ENCODE results near the gene SLC39A6. TPM values are rescaled to one million over a fixed set of nuclear protein-coding genes. Genes with fewer than 3 reads are reported as not detected.

SLC39A6 gene
- total and polyA plus RNA-seq, 10 donors: 3.9 to 29.7 (median 22.6) TPM

DNA sequence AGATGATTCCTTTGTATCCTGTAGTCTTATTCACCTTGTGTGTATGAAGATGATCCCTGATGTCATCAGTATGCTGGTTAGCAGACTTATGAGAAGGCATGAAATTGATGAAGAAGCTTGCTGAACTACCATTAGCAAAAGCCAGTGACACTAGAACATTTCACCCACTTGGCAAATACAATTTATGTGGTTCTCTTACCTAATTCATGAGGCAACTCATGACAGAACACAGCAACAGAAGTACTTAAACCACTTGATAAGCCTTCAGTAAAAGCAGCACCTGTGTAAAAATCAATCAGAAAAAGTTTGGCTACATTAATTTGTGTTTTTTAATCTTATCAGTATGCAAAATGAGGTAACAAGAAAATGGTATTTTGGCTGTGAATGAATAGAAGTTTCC, 16.8 kb downstream of the SLC39A6 start:
- Histone ChIP-seq H3K4me1 (no peaks in the 10 kb centered on the region), H3K27me3 (replicated peaks in 1 of 7) (no peaks in the 10 kb centered on the region), H3K4me3 (no peak overlapping the region), H3K27ac (no peak overlapping the region), H3K36me3 (peaks cover 8 to 97% (median 64%) of the 10 kb centered on the region in 6 donors), H3K9me3 (no peaks in the 10 kb centered on the region)
- intact Hi-C loops (cut with DNase I; ENCODE audit: low total_unique reads): loop anchor here (10.0 kb wide), 1 partner anchor 342 kb away; no protein-coding TSS in a partner anchor
- DNase-seq: no peak
- no peak for TF ChIP-seq POLR2AphosphoS5 (IDR thresholded peaks at IDR 0.05)
- no peak for TF ChIP-seq POLR2A (IDR thresholded peaks at IDR 0.05)
- TF ChIP-seq, protein P1, sequence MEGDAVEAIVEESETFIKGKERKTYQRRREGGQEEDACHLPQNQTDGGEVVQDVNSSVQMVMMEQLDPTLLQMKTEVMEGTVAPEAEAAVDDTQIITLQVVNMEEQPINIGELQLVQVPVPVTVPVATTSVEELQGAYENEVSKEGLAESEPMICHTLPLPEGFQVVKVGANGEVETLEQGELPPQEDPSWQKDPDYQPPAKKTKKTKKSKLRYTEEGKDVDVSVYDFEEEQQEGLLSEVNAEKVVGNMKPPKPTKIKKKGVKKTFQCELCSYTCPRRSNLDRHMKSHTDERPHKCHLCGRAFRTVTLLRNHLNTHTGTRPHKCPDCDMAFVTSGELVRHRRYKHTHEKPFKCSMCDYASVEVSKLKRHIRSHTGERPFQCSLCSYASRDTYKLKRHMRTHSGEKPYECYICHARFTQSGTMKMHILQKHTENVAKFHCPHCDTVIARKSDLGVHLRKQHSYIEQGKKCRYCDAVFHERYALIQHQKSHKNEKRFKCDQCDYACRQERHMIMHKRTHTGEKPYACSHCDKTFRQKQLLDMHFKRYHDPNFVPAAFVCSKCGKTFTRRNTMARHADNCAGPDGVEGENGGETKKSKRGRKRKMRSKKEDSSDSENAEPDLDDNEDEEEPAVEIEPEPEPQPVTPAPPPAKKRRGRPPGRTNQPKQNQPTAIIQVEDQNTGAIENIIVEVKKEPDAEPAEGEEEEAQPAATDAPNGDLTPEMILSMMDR (IDR thresholded peaks at IDR 0.05 in 8 of 11, conservative IDR thresholded peaks at IDR 0.05 in 3 of 11): no peak

DNA sequence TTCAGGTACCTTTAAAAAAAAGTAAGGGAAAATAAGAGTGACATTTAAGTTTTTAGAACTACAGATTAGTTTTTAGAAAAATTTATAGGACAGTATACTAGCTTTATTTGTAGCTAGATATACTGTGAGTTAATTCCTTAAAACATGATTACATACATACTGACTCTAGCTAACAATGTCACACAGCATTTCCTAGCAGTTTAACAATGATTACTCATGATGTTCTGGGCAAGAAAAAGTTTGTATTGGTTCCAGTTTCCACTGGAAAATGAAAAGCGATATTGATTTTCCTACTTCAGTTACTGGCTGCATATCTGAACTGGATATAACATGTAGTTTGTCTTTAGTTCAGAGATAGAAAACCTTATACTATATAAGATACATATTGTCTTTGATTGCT, 19.4 kb downstream of the SLC39A6 start:
- Histone ChIP-seq H3K27me3 (replicated peaks in 1 of 7) (no peaks in the 10 kb centered on the region), H3K27ac (no peak overlapping the region), H3K4me3 (no peak overlapping the region), H3K4me1 (no peaks in the 10 kb centered on the region), H3K36me3 (peaks cover 8 to 72% (median 42%) of the 10 kb centered on the region in 6 donors), H3K9me3 (no peaks in the 10 kb centered on the region)
- intact Hi-C loops (cut with DNase I; ENCODE audit: low total_unique reads): loop anchor here (10.0 kb wide), 1 partner anchor 345 kb away; no protein-coding TSS in a partner anchor
- TF ChIP-seq POLR2A (IDR thresholded peaks at IDR 0.05) (no peak), POLR2AphosphoS5 (IDR thresholded peaks at IDR 0.05) (no peak)
- TF ChIP-seq, protein P1 (IDR thresholded peaks at IDR 0.05 in 8 of 11, conservative IDR thresholded peaks at IDR 0.05 in 3 of 11): no peak
- no peak for DNase-seq
- WGBS, 5 donors: 89 to 100% (median 94%) methylated on average over 1 of the region's 1 CpG

DNA sequence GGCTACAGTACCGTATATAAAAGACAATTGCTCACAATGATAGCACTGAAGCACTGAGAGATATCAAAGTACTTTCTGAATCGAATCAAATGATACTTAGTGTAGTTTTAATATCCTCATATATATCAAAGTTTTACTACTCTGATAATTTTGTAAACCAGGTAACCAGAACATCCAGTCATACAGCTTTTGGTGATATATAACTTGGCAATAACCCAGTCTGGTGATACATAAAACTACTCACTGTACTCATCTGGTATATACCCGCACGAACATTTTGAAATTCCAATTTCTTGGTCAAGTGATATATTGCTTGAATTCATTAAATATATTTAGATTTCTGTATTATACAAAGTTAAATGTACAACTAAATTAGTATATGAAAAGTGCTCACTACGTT, 20.5 kb downstream of the SLC39A6 start:
- Histone ChIP-seq H3K4me1 (no peaks in the 10 kb centered on the region), H3K27ac (no peak overlapping the region), H3K36me3 (peaks cover 2 to 61% (median 32%) of the 10 kb centered on the region in 6 donors), H3K9me3 (peaks cover 0 to under 1% (median 0%) of the 10 kb centered on the region in 8 donors), H3K27me3 (replicated peaks in 1 of 7) (no peaks in the 10 kb centered on the region), H3K4me3 (no peak overlapping the region)
- no peak for DNase-seq
- WGBS, 5 donors: 93 to 96% (median 94%) methylated on average over 5 of the region's 5 CpGs
- TF ChIP-seq POLR2A (IDR thresholded peaks at IDR 0.05) (no peak), POLR2AphosphoS5 (IDR thresholded peaks at IDR 0.05) (no peak)
- TF ChIP-seq, protein P1 (IDR thresholded peaks at IDR 0.05 in 8 of 11, conservative IDR thresholded peaks at IDR 0.05 in 3 of 11): no peak
- intact Hi-C loops (cut with DNase I; ENCODE audit: low total_unique reads): no loop called here

GRCh38 chr18:36108196-36108595, 20.9 kb downstream of the SLC39A6 start:
- no peaks in the 10 kb centered on the region for H3K27me3 ChIP-seq (replicated peaks in 1 of 7)
- intact Hi-C loops (cut with DNase I; ENCODE audit: low total_unique reads): no loop called here
- H3K36me3 ChIP-seq: peaks cover 0 to 57% (median 28%) of the 10 kb centered on the region in 6 donors
- no peak for DNase-seq
- H3K4me1 ChIP-seq: no peaks in the 10 kb centered on the region
- H3K27ac ChIP-seq: no peak overlapping the region
- no peak overlapping the region for H3K4me3 ChIP-seq
- 38 to 46% (median 39%) methylated on average over 2 of the region's 2 CpGs for WGBS, 5 donors
- H3K9me3 ChIP-seq: peaks cover 0 to 4% (median 0%) of the 10 kb centered on the region in 8 donors
- TF ChIP-seq POLR2AphosphoS5 (IDR thresholded peaks at IDR 0.05): no peak
- TF ChIP-seq, protein P1 (IDR thresholded peaks at IDR 0.05 in 8 of 11, conservative IDR thresholded peaks at IDR 0.05 in 3 of 11): no peak
- no peak for TF ChIP-seq POLR2A (IDR thresholded peaks at IDR 0.05)
